ENCODE results near the gene APPL1. TPM values are rescaled to one million over a fixed set of nuclear protein-coding genes. Genes with fewer than 3 reads are reported as not detected.

APPL1 gene
- total and polyA plus RNA-seq, 2 of the 8 experiments (the other 6 are each of a cell fraction or from before 2014, with no cell fraction given), result 9.4 to 34.4 TPM

GRCh38 chr3:57256844-57257243, 29.3 kb downstream of the APPL1 start (continued):
- TF ChIP-seq HDAC6 (IDR thresholded peaks at IDR 0.05; ENCODE audit: low read depth, low read length) (no peak), GABPA (IDR thresholded peaks at IDR 0.05; ENCODE audit: borderline replicate concordance, insufficient read depth, low read length) (no peak), EGR1 (IDR thresholded peaks at IDR 0.05; ENCODE audit: borderline replicate concordance, low read depth, low read length) (no peak)

Data from H1 (cell line).